Sigmoid colon (tissue), 7 donors: ENCODE data around the gene CRBN. TPM values are rescaled to one million over a fixed set of nuclear protein-coding genes. Genes with fewer than 3 reads are reported as not detected.

ENCODE experiments used
- DNase-seq: peaks from one replicate; pipeline ENCODE4 v3.0.0-alpha.2; 2019
- H3K27ac ChIP-seq, 4 donors: fragments of 200-600 bp; sonication (generic); one replicate each; pipeline ENCODE4 v1.5.1; 2016 to 2019; ENCODE audit warnings: mild to moderate bottlenecking in 1 of 4
- H3K27me3 ChIP-seq, 3 donors: fragments of 200-600 bp; sonication (generic); one replicate each; pipeline ENCODE4 v1.5.1; 2019; ENCODE audit warnings: mild to moderate bottlenecking in 1 of 3
- H3K36me3 ChIP-seq, 4 donors: fragments of 200-600 bp; sonication (generic); one replicate each; pipeline ENCODE4 v1.5.1; 2016 to 2019
- H3K4me1 ChIP-seq, 4 donors: fragments of 200-600 bp; sonication (generic); one replicate each; pipeline ENCODE4 v1.5.1; 2017 to 2019
- H3K4me3 ChIP-seq, 4 donors: fragments of 200-600 bp; sonication (generic); one replicate each; pipeline ENCODE4 v1.5.1; 2017 to 2019; ENCODE audit warnings: mild to moderate bottlenecking in 2 of 4, moderate library complexity in 1 of 4
- H3K9me3 ChIP-seq, 4 donors: fragments of 200-600 bp in 3 of 4; sonication (generic) in 3 of 4; one replicate each; pipeline versions ENCODE4 v1.5.1 to v1.6.1; 2013 to 2019
- EP300 ChIP-seq, 4 donors: sonication (generic); formaldehyde crosslinking; IDR thresholded peaks; one replicate each; pipeline ENCODE4 v1.6.1; 2017; ENCODE audit warnings: antibody characterized with exemption in 4 of 4
- POLR2A ChIP-seq, 2 donors: fragments of 450-650 bp; IDR thresholded peaks; one replicate each; pipeline ENCODE4 v1.6.1; 2016; ENCODE audit warnings: antibody characterized with exemption in 2 of 2, mild to moderate bottlenecking in 2 of 2, moderate library complexity in 2 of 2
- POLR2AphosphoS5 ChIP-seq, 4 donors: sonication (generic); formaldehyde crosslinking; IDR thresholded peaks; one replicate each; pipeline ENCODE4 v1.6.1; 2017; ENCODE audit warnings: antibody characterized with exemption in 4 of 4
- WGBS, 2 donors: extraction: QIAGEN DNeasy Blood & Tissue Kit; methylation state at CpG; one replicate each; pipeline ENCODE4 v1.1.7; 2013; 5-methylcytosine and 5-hydroxymethylcytosine counted together
- intact Hi-C: fragments of 100-400 bp; cut with DNase I; formaldehyde crosslinking; loops from one replicate; pipeline ENCODE4 v1.15.1; 2023
- polyA plus RNA-seq, 3 donors: library from polyadenylated mRNA; stranded (reverse); fragments of 200-250 nt; gene quantifications; one replicate each; pipeline ENCODE4 v1.2.3, GENCODE V29; 2013
- total RNA-seq, 4 donors: library from RNA; depleted of rRNA; stranded (reverse); fragments of >200 nt; gene quantifications; one replicate each; pipeline ENCODE4 v1.1.0, GENCODE V29; 2016
- TF ChIP-seq, protein P1 (sequence below), 4 experiments: fragments of 450-650 bp in 3 of 4; fragments of 200-600 bp in 1 of 4; IDR thresholded peaks; one replicate each; pipeline ENCODE4 v1.5.1; 2016 to 2019; ENCODE audit warnings: antibody characterized with exemption in 4 of 4, mild to moderate bottlenecking in 3 of 4, moderate library complexity in 2 of 4
- donor health status: healthy with polysubstance abuse.
- donor health status: Bipolar disorder and iron deficiency.
- donor health status: healthy.

CRBN gene
- total and polyA plus RNA-seq, 7 donors, result 24.6 to 271 (median 61.9) TPM

DNA sequence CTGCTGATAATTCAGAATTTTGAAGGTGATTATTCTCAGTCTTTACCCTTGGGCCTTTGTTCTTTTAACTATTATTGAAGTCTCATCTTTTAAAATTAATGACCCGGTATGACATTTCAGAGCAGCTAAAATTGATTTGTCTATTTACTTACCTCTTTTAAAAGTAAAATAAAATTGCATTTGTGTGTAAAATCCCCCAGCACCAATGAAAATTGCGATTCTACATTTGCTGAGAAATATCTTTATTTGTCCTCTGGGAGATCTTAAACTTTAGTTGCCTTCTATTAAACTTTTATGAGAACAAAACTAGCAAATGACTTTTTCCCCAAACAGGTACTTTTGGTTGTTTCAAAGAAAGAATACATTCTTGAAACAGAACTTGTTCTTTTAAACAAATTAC, 61.8 kb downstream of the CRBN start:
- H3K4me3 ChIP-seq, result no peak overlapping the region
- 73 to 79% methylated on average over 2 of the region's 2 CpGs for WGBS, 2 donors

DNA sequence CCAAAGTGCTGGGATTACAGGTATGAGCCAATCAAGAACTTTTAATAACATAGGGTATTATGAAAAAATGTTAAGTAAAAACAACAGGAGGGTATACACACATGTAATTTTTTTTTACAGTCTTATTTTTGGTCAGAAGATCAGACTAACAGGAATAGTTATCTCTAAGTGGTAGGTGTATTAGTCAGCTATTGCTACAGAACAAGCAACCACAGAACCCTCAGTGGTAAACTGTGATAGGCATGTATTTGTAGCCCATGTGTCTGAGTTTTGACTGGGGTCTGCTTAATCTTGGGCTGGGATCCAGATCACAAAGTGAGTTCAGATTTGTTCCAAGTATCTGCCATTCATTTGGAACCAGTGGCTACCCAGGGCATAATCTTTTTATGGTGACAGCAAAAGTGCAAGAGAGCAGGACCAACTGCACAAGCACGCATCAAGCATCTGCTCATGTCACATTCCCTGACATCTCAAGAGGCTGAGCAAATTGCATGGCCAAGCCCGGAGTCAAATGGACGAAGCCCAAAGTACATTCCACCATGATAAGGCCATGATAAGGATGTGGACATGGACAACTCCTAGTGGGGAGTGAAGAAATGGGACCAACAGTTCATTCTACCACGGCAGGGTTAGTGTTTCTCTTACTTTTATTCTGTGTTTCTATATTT, 66.3 kb downstream of the CRBN start:
- no peak for TF ChIP-seq POLR2A (IDR thresholded peaks at IDR 0.05)
- no peak for TF ChIP-seq POLR2AphosphoS5 (IDR thresholded peaks at IDR 0.05)
- no peak for TF ChIP-seq EP300 (IDR thresholded peaks at IDR 0.05)
- TF ChIP-seq, protein P1, sequence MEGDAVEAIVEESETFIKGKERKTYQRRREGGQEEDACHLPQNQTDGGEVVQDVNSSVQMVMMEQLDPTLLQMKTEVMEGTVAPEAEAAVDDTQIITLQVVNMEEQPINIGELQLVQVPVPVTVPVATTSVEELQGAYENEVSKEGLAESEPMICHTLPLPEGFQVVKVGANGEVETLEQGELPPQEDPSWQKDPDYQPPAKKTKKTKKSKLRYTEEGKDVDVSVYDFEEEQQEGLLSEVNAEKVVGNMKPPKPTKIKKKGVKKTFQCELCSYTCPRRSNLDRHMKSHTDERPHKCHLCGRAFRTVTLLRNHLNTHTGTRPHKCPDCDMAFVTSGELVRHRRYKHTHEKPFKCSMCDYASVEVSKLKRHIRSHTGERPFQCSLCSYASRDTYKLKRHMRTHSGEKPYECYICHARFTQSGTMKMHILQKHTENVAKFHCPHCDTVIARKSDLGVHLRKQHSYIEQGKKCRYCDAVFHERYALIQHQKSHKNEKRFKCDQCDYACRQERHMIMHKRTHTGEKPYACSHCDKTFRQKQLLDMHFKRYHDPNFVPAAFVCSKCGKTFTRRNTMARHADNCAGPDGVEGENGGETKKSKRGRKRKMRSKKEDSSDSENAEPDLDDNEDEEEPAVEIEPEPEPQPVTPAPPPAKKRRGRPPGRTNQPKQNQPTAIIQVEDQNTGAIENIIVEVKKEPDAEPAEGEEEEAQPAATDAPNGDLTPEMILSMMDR (IDR thresholded peaks at IDR 0.05), result no peak
- Histone ChIP-seq H3K27ac (no peak overlapping the region), H3K9me3 (no peaks in the 10 kb centered on the region), H3K4me1 (no peaks in the 10 kb centered on the region), H3K4me3 (no peak overlapping the region), H3K27me3 (no peaks in the 10 kb centered on the region), H3K36me3 (no peaks in the 10 kb centered on the region)
- 79 to 91% methylated on average over 4 of the region's 4 CpGs for WGBS, 2 donors
- no peak for DNase-seq
- intact Hi-C loops, result no loop called here

More for the DNA sequence above, 61.8 kb downstream of the CRBN start:
- Histone ChIP-seq H3K27ac (no peak overlapping the region), H3K27me3 (no peaks in the 10 kb centered on the region), H3K9me3 (no peaks in the 10 kb centered on the region), H3K36me3 (no peaks in the 10 kb centered on the region), H3K4me1 (no peaks in the 10 kb centered on the region)
- intact Hi-C loops, result no loop called here
- TF ChIP-seq, protein P1 (IDR thresholded peaks at IDR 0.05), result no peak
- no peak for TF ChIP-seq POLR2A (IDR thresholded peaks at IDR 0.05)
- TF ChIP-seq EP300 (IDR thresholded peaks at IDR 0.05), result no peak
- TF ChIP-seq POLR2AphosphoS5 (IDR thresholded peaks at IDR 0.05), result no peak
- DNase-seq, result no peak

DNA sequence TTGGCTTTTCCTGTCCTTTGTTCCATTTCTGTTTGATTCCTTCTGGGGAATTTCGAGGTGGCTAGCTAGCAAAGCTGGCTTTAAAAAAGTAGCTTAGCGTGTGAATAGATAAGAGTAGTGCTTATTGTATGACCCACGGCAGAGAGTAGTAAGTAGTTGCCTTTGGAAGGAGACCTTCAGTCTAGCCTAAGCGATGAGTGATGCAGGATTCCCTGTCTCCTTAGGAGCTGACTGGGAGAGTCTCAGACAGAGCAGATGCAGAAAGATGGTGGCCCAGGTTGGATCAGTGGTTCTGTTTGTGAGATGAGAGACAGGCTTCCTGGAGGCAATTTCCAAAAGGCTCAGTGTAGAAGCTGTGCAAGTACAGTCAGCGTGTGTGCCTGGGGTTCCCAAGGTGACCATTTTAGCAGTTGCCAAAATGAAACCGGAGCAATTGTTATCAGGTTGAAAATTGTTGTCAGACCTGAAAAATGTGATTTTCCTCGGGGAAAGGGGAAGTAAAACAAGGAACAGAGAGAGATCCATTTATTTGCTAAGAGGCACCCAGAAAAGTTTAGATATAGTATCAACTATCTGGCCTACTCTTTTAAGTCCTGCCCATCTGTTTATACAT, 68.6 kb downstream of the CRBN start:
- Histone ChIP-seq H3K27ac (no peak overlapping the region), H3K36me3 (no peaks in the 10 kb centered on the region), H3K27me3 (no peaks in the 10 kb centered on the region), H3K4me3 (no peak overlapping the region), H3K4me1 (no peaks in the 10 kb centered on the region), H3K9me3 (no peaks in the 10 kb centered on the region)
- intact Hi-C loops, result no loop called here
- 66 to 67% methylated on average over 7 of the region's 7 CpGs for WGBS, 2 donors
- no peak for DNase-seq
- TF ChIP-seq, protein P1 (IDR thresholded peaks at IDR 0.05), result no peak

DNA sequence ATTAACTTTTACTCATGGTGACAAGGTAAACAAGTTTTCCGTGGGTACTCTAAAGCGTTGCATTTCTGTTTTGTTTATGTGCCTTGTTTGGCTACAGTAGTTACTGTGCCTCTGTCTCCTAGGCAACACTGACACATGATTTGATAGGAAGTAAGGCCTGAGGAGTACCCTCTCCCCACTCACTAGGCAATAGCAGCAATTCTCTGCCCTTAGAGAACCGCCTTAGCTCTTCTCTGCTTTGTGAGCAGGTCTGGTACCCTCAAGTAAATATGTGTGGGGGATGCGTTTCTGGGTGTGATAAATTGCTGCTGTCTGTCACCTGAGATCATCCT, 69.2 kb downstream of the CRBN start, which contains the start of gene IL5RA:
Gene IL5RA, minus strand, starts transcription at position 76 of the 332 bp plus-strand sequence. CDS start 5,390 bp downstream, outside the sequence.
- no peak for DNase-seq
- H3K9me3 ChIP-seq, result no peaks in the 10 kb centered on the region
- no peaks in the 10 kb centered on the region for H3K27me3 ChIP-seq
- WGBS, 2 donors, result 13 to 48% methylated on average over 4 of the region's 4 CpGs
- intact Hi-C loops, result no loop called here
- no peak within 1 kb of the TSS for H3K4me3 ChIP-seq
- TF ChIP-seq POLR2AphosphoS5 (IDR thresholded peaks at IDR 0.05), result no peak
- TF ChIP-seq, protein P1 (IDR thresholded peaks at IDR 0.05), result no peak
- no peak for TF ChIP-seq POLR2A (IDR thresholded peaks at IDR 0.05)
- no peak for TF ChIP-seq EP300 (IDR thresholded peaks at IDR 0.05)
- H3K4me1 ChIP-seq, result no peaks in the 10 kb centered on the region
- H3K27ac ChIP-seq, result no peak within 1 kb of the TSS
- no peaks in the 10 kb centered on the region for H3K36me3 ChIP-seq
